Measurements from ENCODE around the gene KCNJ12.

KCNJ12 gene

GRCh38 chr17:21378553-21378952 lies 2.4 kb downstream of the KCNJ12 start:
- DNase-seq (ENCODE audit: extremely low spot score) = no peak
- ChIA-PET POLR2A (interaction anchor here (0.8 kb wide), 1 partner anchor 133 kb away, joined by 3 read pairs; no protein-coding TSS in a partner anchor), CTCF (no interaction called here)
- TF ChIP-seq PKNOX1 (IDR thresholded peaks at IDR 0.05) (peak; percentile 46; the same call in 1 of the 2 replicates), LEF1 (IDR thresholded peaks at IDR 0.05; ENCODE audit: borderline replicate concordance) (no peak), CTBP1 (IDR thresholded peaks at IDR 0.05; ENCODE audit: borderline replicate concordance) (no peak), SP1 (IDR thresholded peaks at IDR 0.05) (no peak), ZNF384 (IDR thresholded peaks at IDR 0.05) (no peak)

GRCh38 chr17:21379080-21379711 lies 3.0 kb downstream of the KCNJ12 start:
- DNase-seq (ENCODE audit: extremely low spot score) = no peak
- POLR2A ChIA-PET = interaction anchor here (0.8 to 1.2 kb wide), 2 partner anchors 8 to 132 kb away, joined by 3 to 4 read pairs; no protein-coding TSS in a partner anchor
- TF ChIP-seq HDGF (IDR thresholded peaks at IDR 0.05; ENCODE audit: borderline replicate concordance) = no peak
- no peak for TF ChIP-seq BHLHE40 (IDR thresholded peaks at IDR 0.05; ENCODE audit: borderline replicate concordance)
- TF ChIP-seq ARNT (IDR thresholded peaks at IDR 0.05) = no peak
- TF ChIP-seq SP1 (IDR thresholded peaks at IDR 0.05) = no peak
- TF ChIP-seq SUZ12 (IDR thresholded peaks at IDR 0.05) = no peak
- no peak for TF ChIP-seq NFRKB (IDR thresholded peaks at IDR 0.05)
- no peak for TF ChIP-seq CTBP1 (IDR thresholded peaks at IDR 0.05; ENCODE audit: borderline replicate concordance)
- TF ChIP-seq FOXK2 (IDR thresholded peaks at IDR 0.05) = no peak
- TF ChIP-seq ZNF384 (IDR thresholded peaks at IDR 0.05) = no peak
- no peak for TF ChIP-seq PKNOX1 (IDR thresholded peaks at IDR 0.05)
- CTCF ChIA-PET = no interaction called here

- POLR2A ChIA-PET = no interaction called here
These were observed 4.5 kb downstream of the KCNJ12 start for GRCh38 chr17:21380659-21381058.

GRCh38 chr17:21381076-21381706 lies 5.0 kb downstream of the KCNJ12 start:
- ChIA-PET CTCF (no interaction called here), POLR2A (no interaction called here)
- no peak for DNase-seq (ENCODE audit: extremely low spot score)
- TF ChIP-seq SUZ12 (IDR thresholded peaks at IDR 0.05) (no peak), FOXM1 (IDR thresholded peaks at IDR 0.05; ENCODE audit: borderline replicate concordance) (no peak), SP1 (IDR thresholded peaks at IDR 0.05) (no peak), ZNF384 (IDR thresholded peaks at IDR 0.05) (no peak), CTBP1 (IDR thresholded peaks at IDR 0.05; ENCODE audit: borderline replicate concordance) (no peak), FOXK2 (IDR thresholded peaks at IDR 0.05) (no peak), PKNOX1 (IDR thresholded peaks at IDR 0.05) (no peak), L3MBTL2 (conservative IDR thresholded peaks at IDR 0.05) (no peak), FOXA1 (IDR thresholded peaks at IDR 0.05) (no peak)

More at GRCh38 chr17:21380659-21381058, 4.5 kb downstream of the KCNJ12 start:
- TF ChIP-seq L3MBTL2 (conservative IDR thresholded peaks at IDR 0.05) (no peak), ZNF384 (IDR thresholded peaks at IDR 0.05) (no peak), ELF4 (IDR thresholded peaks at IDR 0.05) (no peak)
- CTCF ChIA-PET = interaction anchor here (0.6 kb wide), 1 partner anchor 36 kb away, joined by 3 read pairs; no protein-coding TSS in a partner anchor
- no peak for DNase-seq (ENCODE audit: extremely low spot score)

- TF ChIP-seq FOXA1 (IDR thresholded peaks at IDR 0.05) = no peak
- TF ChIP-seq CTBP1 (IDR thresholded peaks at IDR 0.05; ENCODE audit: borderline replicate concordance) = no peak
- no peak for TF ChIP-seq FOXM1 (IDR thresholded peaks at IDR 0.05; ENCODE audit: borderline replicate concordance)
- no peak for TF ChIP-seq HDGF (IDR thresholded peaks at IDR 0.05; ENCODE audit: borderline replicate concordance)
- no peak for TF ChIP-seq SP1 (IDR thresholded peaks at IDR 0.05)
- DNase-seq (ENCODE audit: extremely low spot score) = no peak
- CTCF ChIA-PET = no interaction called here
- POLR2A ChIA-PET = no interaction called here
These were observed 6.7 kb downstream of the KCNJ12 start for GRCh38 chr17:21382560-21383495.

GRCh38 chr17:21385281-21385845 lies 9.2 kb downstream of the KCNJ12 start:
- POLR2A ChIA-PET = no interaction called here
- no peak for DNase-seq (ENCODE audit: extremely low spot score)
- CTCF ChIA-PET = no interaction called here
- TF ChIP-seq ELF4 (IDR thresholded peaks at IDR 0.05) (no peak), SUZ12 (IDR thresholded peaks at IDR 0.05) (no peak), FOXM1 (IDR thresholded peaks at IDR 0.05; ENCODE audit: borderline replicate concordance) (no peak), L3MBTL2 (conservative IDR thresholded peaks at IDR 0.05) (no peak), HDGF (IDR thresholded peaks at IDR 0.05; ENCODE audit: borderline replicate concordance) (no peak), ARNT (IDR thresholded peaks at IDR 0.05) (no peak), CTBP1 (IDR thresholded peaks at IDR 0.05; ENCODE audit: borderline replicate concordance) (no peak), SP1 (IDR thresholded peaks at IDR 0.05) (no peak), PKNOX1 (IDR thresholded peaks at IDR 0.05) (no peak), NFRKB (IDR thresholded peaks at IDR 0.05) (no peak), BHLHE40 (IDR thresholded peaks at IDR 0.05; ENCODE audit: borderline replicate concordance) (no peak), LEF1 (IDR thresholded peaks at IDR 0.05; ENCODE audit: borderline replicate concordance) (no peak), FOXA1 (IDR thresholded peaks at IDR 0.05) (no peak), ZNF384 (IDR thresholded peaks at IDR 0.05) (no peak), TARDBP (IDR thresholded peaks at IDR 0.05) (no peak), FOXK2 (IDR thresholded peaks at IDR 0.05) (no peak)

All from HEK293T (cell line).